IMR-90 (cell line): ENCODE measurements around the gene B4GALNT3. TPM values are rescaled to one million over a fixed set of nuclear protein-coding genes. Genes with fewer than 3 reads are reported as not detected.
"Not testable (repeated sequence)": the region's sequence is repeated elsewhere in the genome, so short reads cannot be mapped to it uniquely, and the experiment has no call there.

ENCODE experiments used
- ATAC-seq: fragments of 200-7000 bp; cut with Tn5 transposase; 2 replicates; pipeline ENCODE4 v1.9.1; 2020; ENCODE audit warnings: low read depth, mild to moderate bottlenecking, moderate library complexity
- BruUV-seq: library from RNA; stranded (reverse); fragments of 400-500 nt; replicated peaks from 2 replicates; lab custom pipeline; 2021; lab: Mats Ljungman, UMichigan
- CTCF ChIA-PET: fragments of 300-600 bp; formaldehyde crosslinking; extraction: SDS; loops from one replicate; lab custom pipeline; 2021; ENCODE audit warnings: antibody characterized with exemption; lab: Yijun Ruan, JAX
- POLR2A ChIA-PET: fragments of 300-600 bp; sonication (Branson Sonifier 250); formaldehyde crosslinking; loops from one replicate; lab custom pipeline; 2022; ENCODE audit warnings: antibody characterized with exemption; ENCODE audit not compliant: unreplicated experiment; lab: Charles Lee
- DNase-seq: peaks from one replicate; pipeline ENCODE4 v3.0.0; 2013
- H2AFZ ChIP-seq: replicated peaks from 2 replicates; pipeline ENCODE3; 2013; ENCODE audit warnings: low read length, mild to moderate bottlenecking; ENCODE audit not compliant: poor library complexity
- H2AK5ac ChIP-seq: 2 replicates; pipeline ENCODE4 v1.6.1; 2013; ENCODE audit warnings: low read depth, low read length, inconsistent platforms
- H2AK9ac ChIP-seq: replicated peaks from 2 replicates; pipeline ENCODE3; 2013; ENCODE audit warnings: mild to moderate bottlenecking, low read depth, low read length, moderate library complexity; ENCODE audit not compliant: poor library complexity
- H2BK120ac ChIP-seq: 2 replicates; pipeline ENCODE4 v1.6.1; 2013; ENCODE audit warnings: low read depth, low read length, inconsistent platforms
- H2BK15ac ChIP-seq: 3 replicates; pipeline ENCODE4 v1.6.1; 2013; ENCODE audit warnings: low read depth, low read length, inconsistent platforms
- H2BK20ac ChIP-seq: 2 replicates; pipeline ENCODE4 v1.6.1; 2013; ENCODE audit warnings: low read depth, mild to moderate bottlenecking, inconsistent platforms, low read length, moderate library complexity
- H2BK5ac ChIP-seq: 2 replicates; pipeline ENCODE4 v1.6.1; 2013; ENCODE audit warnings: mild to moderate bottlenecking, low read depth, low read length, inconsistent platforms; ENCODE audit not compliant: poor library complexity, severe bottlenecking
- H3K14ac ChIP-seq: replicated peaks from 2 replicates; pipeline ENCODE4 v1.6.1; 2013; ENCODE audit warnings: low read depth, low read length, inconsistent platforms
- H3K18ac ChIP-seq: 2 replicates; pipeline ENCODE4 v1.6.1; 2013; ENCODE audit warnings: low read depth, low read length, control low read depth
- H3K23ac ChIP-seq: 2 replicates; pipeline ENCODE4 v1.6.1; 2013; ENCODE audit warnings: low read depth, low read length, inconsistent platforms
- H3K27ac ChIP-seq: 2 replicates; pipeline ENCODE4 v1.5.1; 2013; ENCODE audit warnings: mild to moderate bottlenecking, control low read depth, low read length; ENCODE audit not compliant: insufficient read depth
- H3K27me3 ChIP-seq: 2 replicates; pipeline ENCODE4 v1.6.1; 2013; ENCODE audit warnings: low read length; ENCODE audit not compliant: control insufficient read depth, insufficient read depth
- H3K36me3 ChIP-seq: 2 replicates; pipeline ENCODE4 v1.6.1; 2013; ENCODE audit warnings: low read length, mixed read lengths; ENCODE audit not compliant: control insufficient read depth, insufficient read depth
- H3K4ac ChIP-seq: 2 replicates; pipeline ENCODE4 v1.6.1; 2013; ENCODE audit warnings: low read depth, low read length, inconsistent platforms
- H3K4me1 ChIP-seq: 2 replicates; pipeline ENCODE4 v1.6.1; 2013; ENCODE audit warnings: low read length, mixed read lengths; ENCODE audit not compliant: control insufficient read depth, insufficient read depth
- H3K4me2 ChIP-seq: 2 replicates; pipeline ENCODE4 v1.6.1; 2013; ENCODE audit warnings: low read depth, mild to moderate bottlenecking, control low read depth, low read length, moderate library complexity
- H3K4me3 ChIP-seq: 2 replicates; pipeline ENCODE4 v1.5.1; 2013; ENCODE audit warnings: low read depth, mild to moderate bottlenecking, control low read depth, low read length, moderate library complexity; ENCODE audit not compliant: insufficient read depth
- H3K56ac ChIP-seq: 2 replicates; pipeline ENCODE4 v1.6.1; 2013; ENCODE audit warnings: low read length, inconsistent platforms; ENCODE audit not compliant: insufficient read depth; ENCODE audit errors: extremely low read depth
- H3K79me1 ChIP-seq, 2 experiments: 2 replicates each; pipeline ENCODE4 v1.6.1; 2013; ENCODE audit warnings: low read length in 2 of 2, inconsistent platforms in 1 of 2, low read depth in 1 of 2
- H3K9ac ChIP-seq: 2 replicates; pipeline ENCODE4 v1.6.1; 2013; ENCODE audit warnings: low read depth, low read length, control low read depth
- H3K9me1 ChIP-seq: 2 replicates; pipeline ENCODE4 v1.6.1; 2013; ENCODE audit warnings: low read length, inconsistent platforms; ENCODE audit not compliant: insufficient read depth
- H3K9me3 ChIP-seq: 2 replicates; pipeline ENCODE4 v1.6.1; 2013; ENCODE audit warnings: low read length; ENCODE audit not compliant: control insufficient read depth, insufficient read depth
- H4K20me1 ChIP-seq: 2 replicates; pipeline ENCODE4 v1.6.1; 2013; ENCODE audit warnings: low read length, inconsistent platforms; ENCODE audit not compliant: insufficient read depth
- H4K5ac ChIP-seq: 2 replicates; pipeline ENCODE4 v1.6.1; 2013; ENCODE audit warnings: mild to moderate bottlenecking, low read depth, low read length, control low read depth
- H4K8ac ChIP-seq, 2 experiments: 2 replicates each; pipeline ENCODE4 v1.6.1; 2013; ENCODE audit warnings: low read depth in 2 of 2, low read length in 2 of 2, control low read depth in 1 of 2, inconsistent platforms in 1 of 2
- H4K91ac ChIP-seq: 2 replicates; pipeline ENCODE4 v1.6.1; 2013; ENCODE audit warnings: low read depth, low read length, inconsistent platforms; ENCODE audit not compliant: insufficient read depth
- WGBS, 2 experiments: methylation state at CpG; one replicate each; pipeline versions ENCODE4 v1.1.5 to v1.1.7; 2013; ENCODE audit warnings: missing lambda C conversion rate in 2 of 2; ENCODE audit not compliant: insufficient read length in 1 of 2; ENCODE audit errors: extremely low coverage in 2 of 2; 5-methylcytosine and 5-hydroxymethylcytosine counted together
- dilution Hi-C: fragments of 300-500 bp; cut with HindIII; formaldehyde crosslinking; loops from one replicate; pipeline ENCODE4 v1.14.3; 2018; ENCODE audit warnings: low sequenced_read_pairs; ENCODE audit not compliant: unreplicated experiment
- in situ Hi-C: fragments of 300-500 bp; cut with MboI; formaldehyde crosslinking; loops from 3 replicates; pipeline ENCODE4 v1.14.3; 2019; ENCODE audit warnings: low sequenced_read_pairs, inconsistent platforms, mixed read lengths
- intact Hi-C: fragments of 100-400 bp; cut with micrococcal nuclease; formaldehyde crosslinking; loops from 2 replicates; pipeline ENCODE4 v1.10.0; 2022
- polyA plus RNA-seq, 3 experiments: library from polyadenylated mRNA; depleted of rRNA; stranded (reverse); fragments of >200 nt; gene quantifications; 2 replicates each; pipeline ENCODE4 v1.2.3, GENCODE V29; 2012; ENCODE audit warnings: low replicate concordance in 1 of 3
- total RNA-seq: library from RNA; depleted of rRNA; stranded (reverse); fragments of >200 nt; gene quantifications from 2 replicates; pipeline ENCODE4 v1.2.3, GENCODE V29; 2012

Gene B4GALNT3
- total and polyA plus RNA-seq, 2 of the 4 experiments (the other 2 are of a cell fraction), result not detected

GRCh38 chr12:435737-436136, 24.0 kb upstream of the B4GALNT3 start:
- CTCF ChIA-PET, H2AK5ac ChIP-seq, BruUV-seq, H2BK20ac ChIP-seq, H3K4ac ChIP-seq, H3K4me2 ChIP-seq, dilution Hi-C loops, H3K4me3 ChIP-seq, H3K27ac ChIP-seq, H3K23ac ChIP-seq, H2AFZ ChIP-seq, H2BK15ac ChIP-seq, H3K56ac ChIP-seq, H4K8ac ChIP-seq, H2BK120ac ChIP-seq, H3K36me3 ChIP-seq, H3K79me1 ChIP-seq, intact Hi-C loops, DNase-seq, H3K9ac ChIP-seq, H3K27me3 ChIP-seq, ATAC-seq, H3K9me1 ChIP-seq, H3K4me1 ChIP-seq, H2AK9ac ChIP-seq, H3K9me3 ChIP-seq, H3K18ac ChIP-seq, in situ Hi-C loops, H4K20me1 ChIP-seq, H4K91ac ChIP-seq, H4K5ac ChIP-seq, H2BK5ac ChIP-seq, POLR2A ChIA-PET, H3K14ac ChIP-seq: not testable (repeated sequence)
- no CpG with 5 or more reads among the region's 2 CpGs for WGBS, 2 experiments
